Smooth muscle cell (in vitro differentiated cells): ENCODE results near the gene ARHGAP26. TPM values are rescaled to one million over a fixed set of nuclear protein-coding genes. Genes with fewer than 3 reads are reported as not detected.
A peak's percentile ranks its signal among the peaks of the same experiment; 100 is the strongest.

Experiments used
- DNase-seq: peaks from one replicate; lab custom pipeline; 2025; ENCODE audit not compliant: unreplicated experiment; lab: John Stamatoyannopoulos, UW
- H2AFZ ChIP-seq: fragments of 200-600 bp; sonication (generic); 2 replicates; pipeline ENCODE4 v1.6.0; 2016; ENCODE audit warnings: antibody characterized with exemption, low read depth, mild to moderate bottlenecking
- H3F3A ChIP-seq: fragments of 200-600 bp; sonication (generic); 2 replicates; pipeline ENCODE4 v1.6.0; 2017; ENCODE audit warnings: antibody characterized with exemption, low read depth
- H3K27ac ChIP-seq: fragments of 200-600 bp; sonication (generic); 2 replicates; pipeline ENCODE4 v1.5.1; 2016; ENCODE audit warnings: low read depth, mild to moderate bottlenecking
- H3K27me3 ChIP-seq: fragments of 200-600 bp; sonication (generic); 2 replicates; pipeline ENCODE4 v1.6.1; 2016; ENCODE audit warnings: low read depth, mild to moderate bottlenecking
- H3K36me3 ChIP-seq: fragments of 200-600 bp; sonication (generic); 2 replicates; pipeline ENCODE4 v1.5.1; 2016; ENCODE audit warnings: low read depth
- H3K4me1 ChIP-seq: fragments of 200-600 bp; sonication (generic); 2 replicates; pipeline ENCODE4 v1.5.1; 2016; ENCODE audit warnings: low read depth
- H3K4me2 ChIP-seq: fragments of 200-600 bp; sonication (generic); 2 replicates; pipeline ENCODE4 v1.6.0; 2016; ENCODE audit warnings: mild to moderate bottlenecking
- H3K4me3 ChIP-seq: fragments of 200-600 bp; sonication (generic); 2 replicates; pipeline ENCODE4 v1.5.1; 2016; ENCODE audit warnings: mild to moderate bottlenecking
- H3K79me2 ChIP-seq: fragments of 200-600 bp; sonication (generic); 2 replicates; pipeline ENCODE4 v1.6.0; 2016; ENCODE audit warnings: low read depth, mild to moderate bottlenecking
- H3K9ac ChIP-seq: fragments of 200-600 bp; sonication (generic); 2 replicates; pipeline ENCODE4 v1.6.0; 2016; ENCODE audit warnings: low read depth
- H3K9me3 ChIP-seq: fragments of 200-600 bp; sonication (generic); replicated peaks from 2 replicates; pipeline ENCODE4 v1.5.1; 2016; ENCODE audit warnings: low read depth
- H4K20me1 ChIP-seq: fragments of 200-600 bp; sonication (generic); 2 replicates; pipeline ENCODE4 v1.6.0; 2016; ENCODE audit warnings: low read depth
- WGBS: methylation state at CpG from one replicate; pipeline ENCODE4 v1.1.7; 2016; ENCODE audit warnings: low lambda C conversion rate; 5-methylcytosine and 5-hydroxymethylcytosine counted together
- polyA plus RNA-seq: library from polyadenylated mRNA; unstranded; fragments of >200 nt; fragmentation: Nextera tagmentation; extraction: Ambion mirVana; gene quantifications from 2 replicates; pipeline ENCODE4 v1.2.1, GENCODE V29; 2016
- total RNA-seq: library from RNA; depleted of rRNA; stranded (reverse); fragments of >200 nt; gene quantifications from 2 replicates; pipeline ENCODE4 v1.2.3, GENCODE V29; 2014
- TF ChIP-seq, protein P1 (sequence below): fragments of 200-600 bp; sonication (generic); IDR thresholded peaks from 2 replicates; pipeline ENCODE4 v1.5.1; 2017; ENCODE audit warnings: borderline replicate concordance, mild to moderate bottlenecking, antibody characterized with exemption; ENCODE audit not compliant: insufficient read depth, poor library complexity, severe bottlenecking

ARHGAP26 gene
- total and polyA plus RNA-seq, 2 experiments from 2014 or later, result 2.2 to 5.1 TPM

DNA sequence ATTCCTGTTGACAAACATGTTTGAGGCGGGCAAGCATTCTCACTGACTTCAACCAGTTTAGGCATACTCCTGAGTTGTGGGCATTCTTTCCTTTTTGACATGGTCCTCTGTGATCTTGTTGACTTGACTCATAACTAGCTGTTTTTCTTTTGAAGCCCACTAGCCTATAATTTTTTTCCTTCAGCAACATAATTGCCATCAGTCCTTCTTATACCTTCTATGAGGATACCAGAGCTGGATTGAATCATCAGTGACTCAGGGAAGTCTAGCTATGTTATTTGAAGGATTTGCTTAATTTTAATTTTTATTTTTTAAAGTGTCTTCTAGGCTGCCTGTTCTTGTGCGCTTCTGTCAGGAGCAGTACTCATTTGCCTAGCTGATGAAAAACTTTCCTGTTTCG lies 373.8 kb downstream of the ARHGAP26 start:
- TF ChIP-seq, protein P1, sequence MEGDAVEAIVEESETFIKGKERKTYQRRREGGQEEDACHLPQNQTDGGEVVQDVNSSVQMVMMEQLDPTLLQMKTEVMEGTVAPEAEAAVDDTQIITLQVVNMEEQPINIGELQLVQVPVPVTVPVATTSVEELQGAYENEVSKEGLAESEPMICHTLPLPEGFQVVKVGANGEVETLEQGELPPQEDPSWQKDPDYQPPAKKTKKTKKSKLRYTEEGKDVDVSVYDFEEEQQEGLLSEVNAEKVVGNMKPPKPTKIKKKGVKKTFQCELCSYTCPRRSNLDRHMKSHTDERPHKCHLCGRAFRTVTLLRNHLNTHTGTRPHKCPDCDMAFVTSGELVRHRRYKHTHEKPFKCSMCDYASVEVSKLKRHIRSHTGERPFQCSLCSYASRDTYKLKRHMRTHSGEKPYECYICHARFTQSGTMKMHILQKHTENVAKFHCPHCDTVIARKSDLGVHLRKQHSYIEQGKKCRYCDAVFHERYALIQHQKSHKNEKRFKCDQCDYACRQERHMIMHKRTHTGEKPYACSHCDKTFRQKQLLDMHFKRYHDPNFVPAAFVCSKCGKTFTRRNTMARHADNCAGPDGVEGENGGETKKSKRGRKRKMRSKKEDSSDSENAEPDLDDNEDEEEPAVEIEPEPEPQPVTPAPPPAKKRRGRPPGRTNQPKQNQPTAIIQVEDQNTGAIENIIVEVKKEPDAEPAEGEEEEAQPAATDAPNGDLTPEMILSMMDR, result no peak
- H4K20me1 ChIP-seq, result no peaks in the 10 kb centered on the region
- DNase-seq, result no peak
- H3K4me3 ChIP-seq, result no peak overlapping the region
- H3K4me2 ChIP-seq, result peak overlapping the region; percentile 10
- WGBS, result 77% methylated on average over 3 of the region's 3 CpGs
- no peak overlapping the region for H2AFZ ChIP-seq
- H3K4me1 ChIP-seq, result peaks cover 12% of the 10 kb centered on the region
- no peaks in the 10 kb centered on the region for H3K27me3 ChIP-seq
- no peaks in the 10 kb centered on the region for H3K79me2 ChIP-seq
- H3K27ac ChIP-seq, result peak overlapping the region; percentile 93
- no peaks in the 10 kb centered on the region for H3K36me3 ChIP-seq
- H3F3A ChIP-seq, result peaks cover 30% of the 10 kb centered on the region
- no peaks in the 10 kb centered on the region for H3K9me3 ChIP-seq
- H3K9ac ChIP-seq, result peak overlapping the region; percentile 28

GRCh38 chr5:143145243-143146160 lies 375.3 kb downstream of the ARHGAP26 start:
- Histone ChIP-seq H3K4me2 (peak overlapping the region; percentile 76), H3K4me3 (no peak overlapping the region), H3K79me2 (no peaks in the 10 kb centered on the region), H3K27ac (peak overlapping the region; percentile 93), H3K9me3 (no peaks in the 10 kb centered on the region), H3F3A (peaks cover 30% of the 10 kb centered on the region), H3K4me1 (peaks cover 12% of the 10 kb centered on the region), H3K36me3 (no peaks in the 10 kb centered on the region), H3K9ac (peak overlapping the region; percentile 69), H3K27me3 (no peaks in the 10 kb centered on the region), H4K20me1 (no peaks in the 10 kb centered on the region), H2AFZ (peak overlapping the region; percentile 71)
- TF ChIP-seq, protein P1, result no peak
- no peak for DNase-seq
- 33% methylated on average over 9 of the region's 9 CpGs for WGBS

- no peak overlapping the region for H2AFZ ChIP-seq
- no peak overlapping the region for H3K9ac ChIP-seq
- H3K27me3 ChIP-seq, result no peaks in the 10 kb centered on the region
- H4K20me1 ChIP-seq, result no peaks in the 10 kb centered on the region
- no peaks in the 10 kb centered on the region for H3K9me3 ChIP-seq
- no peaks in the 10 kb centered on the region for H3K36me3 ChIP-seq
- TF ChIP-seq, protein P1, result no peak
- H3K79me2 ChIP-seq, result no peaks in the 10 kb centered on the region
- peak overlapping the region; percentile 76 for H3K4me2 ChIP-seq
- no peak overlapping the region for H3K4me3 ChIP-seq
- peaks cover 30% of the 10 kb centered on the region for H3F3A ChIP-seq
- H3K4me1 ChIP-seq, result peaks cover 12% of the 10 kb centered on the region
- no peak for DNase-seq
- H3K27ac ChIP-seq, result peak overlapping the region; percentile 93
Observed at GRCh38 chr5:143146161-143146560, 376.0 kb downstream of the ARHGAP26 start.
